NCI-H748 (cell line): Measurements from ENCODE around the gene AGAP1.
A peak's percentile ranks its signal among the peaks of the same experiment; 100 is the strongest.

Experiments
- DNase-seq: peaks from one replicate; lab custom pipeline; 2025; ENCODE audit not compliant: unreplicated experiment; lab: John Stamatoyannopoulos, UW

Gene AGAP1

DNA sequence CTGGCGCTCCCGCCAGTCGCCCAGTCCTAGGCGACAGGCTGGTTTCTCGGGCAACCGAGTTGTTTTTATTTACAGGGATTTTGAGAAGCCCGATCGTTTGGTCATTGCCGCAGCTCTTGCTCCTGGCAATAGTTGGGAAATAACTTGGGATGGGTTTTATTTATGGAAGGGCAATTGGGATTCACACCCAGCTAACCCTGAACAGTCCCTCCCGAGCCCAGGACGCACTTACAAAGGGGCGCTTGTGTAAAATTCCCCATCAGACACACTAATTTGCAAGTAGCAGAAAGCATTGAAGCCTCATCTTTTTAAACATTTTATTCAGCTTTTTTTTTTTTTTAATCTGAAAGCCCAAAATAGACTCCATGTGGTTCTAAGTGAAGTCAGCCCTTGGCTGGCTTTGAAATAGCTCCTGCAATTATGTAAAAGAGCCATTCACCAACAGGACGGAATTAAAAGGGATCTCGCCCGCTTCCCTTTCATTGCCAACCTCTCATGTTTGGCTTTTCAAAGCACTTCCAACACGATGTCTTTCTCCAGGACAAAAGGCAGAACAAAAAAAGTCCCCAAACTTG, 677.9 kb downstream of the AGAP1 start:
- DNase-seq = peak; percentile 41

GRCh38 chr2:236172255-236173035, 678.6 kb downstream of the AGAP1 start:
- peak; percentile 34 for DNase-seq

DNA sequence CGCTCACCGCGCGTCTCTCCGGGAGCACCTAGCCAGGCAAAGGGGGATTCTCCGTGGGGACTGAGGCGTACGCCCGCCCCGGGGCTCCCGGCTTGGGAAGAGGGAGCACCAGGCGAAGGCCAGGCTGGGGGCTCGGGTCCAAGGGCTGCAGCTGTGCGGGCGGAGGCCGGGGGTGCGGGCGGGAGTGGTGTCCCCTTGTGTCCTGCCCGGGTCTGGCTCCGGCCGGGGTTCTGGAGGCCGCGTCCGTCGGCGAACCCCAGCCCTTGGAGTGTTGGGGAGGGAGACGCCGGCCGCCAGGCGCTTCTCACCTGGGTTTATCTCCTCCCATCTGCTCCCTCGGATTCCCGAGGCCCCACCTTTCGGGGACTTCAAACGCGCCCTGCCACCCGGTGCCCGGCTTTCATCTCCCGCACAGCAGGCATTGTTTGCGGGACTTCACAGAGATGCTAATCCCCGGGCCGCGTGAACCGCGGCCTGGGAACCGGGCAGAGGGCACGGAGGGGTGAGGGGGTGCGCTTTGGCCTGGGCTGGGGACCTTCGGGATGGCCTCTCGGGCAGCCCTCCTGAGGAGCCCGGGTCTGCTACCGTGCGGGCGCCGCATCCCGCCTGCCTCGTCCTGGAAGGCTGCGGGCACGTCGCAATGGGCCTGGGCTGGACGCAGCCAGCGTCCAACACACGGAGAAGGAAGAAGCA, 679.3 kb downstream of the AGAP1 start:
- DNase-seq = peak; percentile 18

- no peak for DNase-seq
These were observed 680.1 kb downstream of the AGAP1 start for GRCh38 chr2:236173729-236174607.

DNA sequence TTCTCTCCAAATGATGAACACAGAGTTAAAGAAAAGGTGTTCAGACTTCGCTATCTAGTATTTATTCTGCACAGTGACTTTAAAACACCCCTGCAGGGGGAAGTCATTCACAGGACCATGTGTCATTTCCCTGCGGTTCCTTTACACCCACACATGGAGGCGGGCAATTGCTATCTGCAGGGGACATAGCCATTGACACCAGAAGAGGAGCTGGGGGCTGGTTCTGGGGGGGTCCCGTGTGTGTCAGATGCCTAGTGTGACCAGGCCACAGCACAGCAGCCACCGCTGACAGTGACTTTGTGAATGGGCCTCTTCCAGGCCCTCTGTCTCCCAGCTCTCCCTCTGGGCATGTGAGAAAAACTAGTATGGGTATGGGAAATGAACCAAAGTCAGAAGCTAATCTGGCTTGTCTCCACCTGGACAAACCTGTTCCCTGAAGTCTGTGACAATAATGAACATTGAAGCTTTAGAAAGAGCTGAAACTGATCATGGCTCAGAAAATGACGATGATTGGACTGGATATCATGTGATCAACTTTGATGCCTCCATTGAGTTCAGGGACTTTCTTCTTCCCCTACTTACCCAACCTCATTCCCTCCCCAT, 681.8 kb downstream of the AGAP1 start:
- DNase-seq = peak; percentile 17

DNA sequence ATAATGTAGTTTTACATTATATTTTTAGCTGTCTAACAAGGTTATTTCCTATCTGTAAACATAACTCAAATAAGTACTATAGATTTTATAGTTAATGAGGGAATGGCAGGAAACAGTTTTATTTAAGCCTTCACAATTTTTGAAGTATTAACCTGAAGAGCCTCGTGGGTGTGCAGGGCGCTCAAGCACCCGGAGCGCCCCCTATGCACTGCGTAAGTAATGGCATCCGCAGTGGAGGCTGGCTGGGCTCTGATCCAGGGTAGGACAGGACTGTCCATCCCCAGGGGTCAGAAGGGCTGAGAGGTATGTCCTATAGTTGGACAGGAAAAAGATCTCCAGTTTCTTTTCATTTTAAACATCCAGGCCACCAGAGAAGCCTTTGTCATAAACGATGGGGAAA, 682.6 kb downstream of the AGAP1 start:
- DNase-seq = peak; percentile 56

DNA sequence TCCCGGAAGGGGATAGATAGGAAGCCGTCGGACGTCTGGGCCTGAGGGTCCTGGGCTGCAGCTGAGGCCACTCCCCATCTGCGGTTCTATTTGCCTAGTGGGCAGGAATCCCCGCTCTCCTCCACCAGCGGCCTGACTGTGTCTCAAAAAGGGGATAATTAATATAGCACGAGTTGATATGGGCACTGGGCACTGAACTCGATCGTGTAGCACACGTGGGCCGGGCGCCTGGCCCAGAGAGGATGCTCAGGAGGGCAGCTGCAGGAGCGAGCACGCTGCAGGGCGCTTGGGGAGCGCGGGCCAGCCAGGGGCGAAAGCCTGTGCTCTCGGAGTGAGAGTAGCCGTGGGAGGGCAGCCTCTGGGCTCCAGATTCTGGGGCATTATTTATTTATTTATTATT, 683.1 kb downstream of the AGAP1 start:
- no peak for DNase-seq

- peak; percentile 71 for DNase-seq
These were observed 683.7 kb downstream of the AGAP1 start for GRCh38 chr2:236177604-236177966.

DNA sequence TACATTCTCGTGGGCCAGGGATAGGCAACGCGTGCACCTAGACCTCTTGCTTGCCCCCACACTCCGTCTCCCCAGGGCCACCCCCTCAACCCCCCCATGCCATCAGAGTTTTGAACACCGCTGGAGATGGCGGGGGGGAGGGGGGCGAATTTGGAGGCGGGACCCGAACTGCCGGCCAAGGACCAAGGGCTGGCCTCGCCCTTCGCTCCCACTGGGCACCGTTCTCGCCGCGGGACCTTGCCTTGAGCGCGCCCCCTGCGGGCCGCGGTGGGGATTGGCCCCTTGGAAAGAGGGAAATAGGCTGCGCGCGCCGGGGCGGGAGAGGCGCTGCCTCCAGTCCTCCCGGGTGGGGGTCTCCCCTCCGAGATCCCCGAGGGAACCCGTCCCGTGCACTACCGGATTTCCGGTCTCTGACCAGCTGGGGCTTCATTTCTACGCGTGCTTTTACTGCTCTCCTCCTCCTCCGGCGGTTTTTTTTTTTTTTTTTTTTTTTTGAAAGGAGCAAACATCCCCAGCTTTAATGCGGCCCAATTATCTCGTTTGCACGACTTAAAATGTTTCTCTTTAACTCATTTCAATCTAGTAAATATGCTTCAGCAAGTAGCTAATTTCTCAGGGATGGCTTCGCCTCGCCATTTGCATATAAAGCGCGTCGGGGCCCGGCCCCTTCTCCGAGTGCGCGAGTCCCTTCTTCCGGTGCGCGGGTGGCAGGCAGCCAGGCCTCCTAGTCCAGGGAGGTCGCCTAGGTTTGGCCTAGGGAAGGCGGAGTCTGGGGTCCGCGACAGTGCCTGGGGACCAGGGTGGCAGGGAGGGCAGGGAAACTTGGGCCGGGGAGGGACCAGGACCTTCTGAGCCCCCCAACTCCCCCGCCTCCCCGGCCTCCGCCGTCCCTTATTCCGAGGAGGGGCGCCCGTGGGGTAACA, 684.4 kb downstream of the AGAP1 start:
- DNase-seq = peak; percentile 82

DNA sequence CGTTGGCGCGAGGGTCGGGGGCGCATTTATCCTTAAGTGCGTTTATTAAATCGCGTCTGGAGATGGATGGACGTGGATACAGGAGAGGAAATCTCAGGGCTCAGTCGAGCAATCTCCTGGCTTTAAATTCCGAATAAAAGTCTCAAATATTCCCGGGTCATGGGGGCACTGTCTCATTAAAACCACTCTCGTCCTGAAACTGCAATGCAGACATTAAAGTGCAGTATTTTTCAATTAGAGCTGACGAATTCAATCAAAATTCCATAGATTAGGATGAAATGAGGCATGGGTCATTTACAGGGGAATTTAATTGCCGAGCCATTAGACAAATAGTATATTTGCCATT, 685.0 kb downstream of the AGAP1 start:
- DNase-seq = peak; percentile 52

DNA sequence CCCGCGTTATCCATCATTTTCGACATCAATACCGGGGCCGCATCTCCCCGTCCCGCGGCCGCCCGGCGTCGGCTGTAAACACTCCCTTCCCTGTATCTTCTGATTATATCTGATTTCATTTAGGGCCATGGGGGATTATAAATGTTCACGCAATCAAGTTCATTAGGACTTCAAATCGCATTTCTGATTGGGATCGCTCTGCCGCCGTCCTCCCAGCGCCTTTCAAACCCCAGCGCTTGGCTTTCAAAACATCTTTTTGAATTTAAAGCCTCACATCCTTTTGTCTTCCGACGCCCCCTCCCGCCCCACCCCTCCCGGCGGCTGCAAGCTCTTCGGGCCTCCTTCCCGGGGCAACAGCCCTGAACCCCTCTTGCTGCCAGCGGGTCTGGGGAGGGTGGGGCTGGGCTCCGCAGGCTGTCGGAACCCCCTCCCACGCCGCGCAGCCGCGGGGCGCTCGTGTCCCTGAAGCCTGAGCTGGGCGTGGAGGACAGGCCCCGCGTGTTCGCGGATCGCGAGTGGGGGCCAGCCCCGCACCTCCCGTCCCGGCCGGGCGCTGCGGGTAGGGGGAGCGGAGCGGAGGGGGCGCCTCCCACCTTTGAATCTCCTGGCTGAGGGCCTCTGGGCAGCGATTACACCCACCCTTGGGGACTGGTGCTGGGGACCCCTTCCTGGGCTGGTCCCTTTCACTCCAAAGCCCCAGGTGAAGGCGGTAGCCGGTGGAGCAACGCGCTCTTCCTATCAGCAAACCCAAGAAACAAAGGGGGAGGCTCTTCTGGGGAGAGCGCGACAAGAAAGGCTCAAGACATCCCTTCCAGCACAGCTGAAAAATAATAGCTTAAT, 685.6 kb downstream of the AGAP1 start:
- peak; percentile 47 for DNase-seq

DNA sequence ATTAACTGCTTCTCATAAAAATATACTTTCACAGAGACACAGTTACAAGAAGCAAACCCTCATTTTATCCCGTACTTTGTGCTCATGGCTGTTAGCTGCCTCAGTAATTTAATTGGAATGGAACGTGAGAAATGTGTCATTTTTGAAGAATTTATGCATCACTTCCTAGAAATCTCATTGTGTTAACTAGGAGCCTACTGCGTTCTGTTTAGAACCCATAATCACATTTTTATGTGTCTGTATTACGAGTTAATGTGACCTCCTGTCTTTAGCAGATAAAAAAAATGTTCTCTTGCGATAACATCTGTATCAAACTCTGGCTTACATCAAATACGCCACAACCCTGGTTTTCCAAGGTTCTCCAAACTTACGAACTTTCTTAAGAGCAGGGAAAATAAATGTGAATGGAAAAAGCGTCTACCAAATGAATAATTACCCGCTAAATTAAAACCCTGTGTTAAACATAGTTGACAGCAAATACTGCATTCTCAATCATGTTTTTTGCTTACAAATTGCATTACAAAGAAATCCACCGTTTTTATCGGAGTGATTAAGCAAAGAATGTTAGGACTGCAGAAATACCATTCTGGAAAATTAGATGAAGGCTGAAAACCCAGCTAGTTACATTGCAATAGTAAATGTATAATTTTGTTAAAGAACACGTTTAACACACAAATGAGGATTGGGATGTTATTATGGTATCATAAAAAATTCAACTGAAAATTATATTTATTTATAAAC, 686.4 kb downstream of the AGAP1 start:
- DNase-seq = no peak

GRCh38 chr2:236180831-236181453, 687.1 kb downstream of the AGAP1 start:
- DNase-seq = peak; percentile 77
